ENCODE data around the gene GRM1.

The GRM1 gene

GRCh38 chr6:146271163-146271562 is 242.3 kb downstream of the GRM1 start:
- DNase-seq (ENCODE audit: low read depth in 2 of 2), result peak in 1 of 2 experiments; percentile 19

GRCh38 chr6:146273490-146273889 is 244.6 kb downstream of the GRM1 start:
- DNase-seq (ENCODE audit: low read depth in 2 of 2), result no peak

GRCh38 chr6:146277142-146277541 is 248.3 kb downstream of the GRM1 start:
- no peak for DNase-seq (ENCODE audit: low read depth in 2 of 2)

- no peak for DNase-seq (ENCODE audit: low read depth in 2 of 2)
Measured at GRCh38 chr6:146281651-146282362, 252.9 kb downstream of the GRM1 start.

GRCh38 chr6:146282837-146283236 is 254.0 kb downstream of the GRM1 start:
- DNase-seq (ENCODE audit: low read depth in 2 of 2), result no peak

- DNase-seq (ENCODE audit: low read depth in 2 of 2), result no peak
Measured at GRCh38 chr6:146284311-146284710, 255.4 kb downstream of the GRM1 start.

DNA sequence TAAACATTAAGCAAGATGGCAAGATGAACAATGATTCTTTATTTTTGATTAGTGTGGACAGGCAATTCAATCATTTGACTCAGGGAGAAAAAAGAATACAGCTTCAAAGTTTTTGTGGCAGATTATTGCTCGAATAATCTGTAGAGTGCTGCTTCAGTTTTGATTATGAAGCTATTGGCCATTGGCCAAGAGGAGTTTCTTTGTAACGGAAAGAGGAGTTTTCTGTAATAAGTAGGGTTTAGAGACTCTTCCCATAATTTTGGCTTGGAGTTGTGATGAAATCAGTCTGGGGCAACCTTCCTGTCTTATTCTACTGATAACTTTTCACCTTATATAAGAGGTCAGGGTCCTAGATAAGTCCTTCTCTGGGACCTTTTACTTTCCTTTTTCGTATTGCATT is 258.1 kb downstream of the GRM1 start:
- no peak for DNase-seq (ENCODE audit: low read depth in 2 of 2)

- peak; percentile 52 to 60 for DNase-seq (ENCODE audit: low read depth in 2 of 2)
Measured at GRCh38 chr6:146287691-146288369, 259.0 kb downstream of the GRM1 start.

DNA sequence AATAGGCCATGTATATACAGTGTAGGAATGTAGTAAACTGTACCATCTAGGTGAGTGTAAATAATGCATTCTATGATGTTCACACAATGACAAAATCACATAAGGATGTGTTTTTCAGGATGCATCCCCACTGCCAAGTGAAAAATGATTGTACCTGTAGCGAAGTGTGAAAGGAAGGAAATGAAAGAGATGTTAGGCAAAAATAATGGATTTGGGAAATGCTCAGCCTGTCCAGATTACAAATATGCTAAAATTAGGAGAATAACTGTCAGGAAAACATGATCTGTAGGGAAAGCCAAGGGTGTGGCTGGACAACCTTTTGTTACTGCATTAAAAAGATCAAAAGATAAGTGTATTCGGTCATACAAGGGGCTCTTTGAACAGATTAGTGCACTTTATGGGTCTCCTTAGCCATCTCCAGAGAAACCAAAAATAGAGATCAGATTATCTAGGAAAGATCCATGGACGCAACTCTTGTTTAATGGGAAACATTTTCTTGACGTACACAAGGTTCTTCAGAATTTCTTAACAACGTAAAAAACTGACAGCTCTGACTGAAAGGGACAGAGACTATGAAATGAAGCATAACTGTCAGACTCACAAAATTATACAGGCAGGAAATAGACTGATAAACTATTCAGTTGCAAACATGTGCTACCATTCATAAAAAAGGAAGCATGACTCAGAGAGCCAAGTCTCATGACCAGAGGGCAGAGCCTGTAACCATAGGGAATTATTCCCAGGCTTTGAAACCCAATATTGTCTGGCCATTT is 261.1 kb downstream of the GRM1 start:
- peak; percentile 58 to 61 for DNase-seq (ENCODE audit: low read depth in 2 of 2)

- DNase-seq (ENCODE audit: low read depth in 2 of 2), result no peak
Measured at GRCh38 chr6:146290589-146290901, 261.7 kb downstream of the GRM1 start.

GRCh38 chr6:146292506-146292905 is 263.6 kb downstream of the GRM1 start:
- DNase-seq (ENCODE audit: low read depth in 2 of 2), result no peak

DNA sequence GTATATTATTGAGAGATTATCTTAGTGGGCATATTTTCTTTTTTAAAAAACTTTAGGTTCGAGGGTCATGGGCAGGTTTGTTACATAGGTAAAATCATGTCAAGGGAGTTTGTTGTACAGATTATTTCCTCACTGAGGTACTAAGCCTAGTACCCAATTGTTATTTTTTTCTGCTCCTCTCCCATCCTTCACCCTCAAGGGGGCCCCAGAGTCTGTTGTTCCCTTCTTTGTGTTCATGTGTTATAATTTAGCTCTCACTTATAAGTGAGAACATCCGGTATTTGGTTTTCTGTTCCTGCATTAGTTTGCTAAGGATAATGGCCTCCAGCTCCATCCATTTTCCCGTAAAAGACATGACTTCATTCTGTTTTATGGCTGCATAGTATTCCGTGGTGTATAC is 266.8 kb downstream of the GRM1 start:
- no peak for DNase-seq (ENCODE audit: low read depth in 2 of 2)

DNA sequence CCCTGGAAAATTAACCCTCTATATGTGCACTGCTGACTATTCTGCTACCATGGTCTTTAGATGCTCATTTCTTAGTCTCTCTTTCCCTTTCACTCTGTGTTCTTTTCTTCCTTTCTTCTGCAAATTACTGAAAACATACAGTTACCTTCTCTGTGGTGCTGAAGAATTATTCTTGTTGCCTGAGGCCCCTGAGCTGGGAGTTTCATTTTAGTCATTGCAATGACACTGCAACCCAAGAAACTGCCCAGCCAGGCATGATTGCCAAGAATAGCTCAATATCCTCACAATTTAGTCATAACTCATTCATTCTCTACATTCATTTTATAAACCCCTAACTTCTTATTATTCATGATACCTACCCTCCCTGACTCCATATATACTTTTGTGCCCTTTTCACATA is 269.0 kb downstream of the GRM1 start:
- no peak for DNase-seq (ENCODE audit: low read depth in 2 of 2)

DNA sequence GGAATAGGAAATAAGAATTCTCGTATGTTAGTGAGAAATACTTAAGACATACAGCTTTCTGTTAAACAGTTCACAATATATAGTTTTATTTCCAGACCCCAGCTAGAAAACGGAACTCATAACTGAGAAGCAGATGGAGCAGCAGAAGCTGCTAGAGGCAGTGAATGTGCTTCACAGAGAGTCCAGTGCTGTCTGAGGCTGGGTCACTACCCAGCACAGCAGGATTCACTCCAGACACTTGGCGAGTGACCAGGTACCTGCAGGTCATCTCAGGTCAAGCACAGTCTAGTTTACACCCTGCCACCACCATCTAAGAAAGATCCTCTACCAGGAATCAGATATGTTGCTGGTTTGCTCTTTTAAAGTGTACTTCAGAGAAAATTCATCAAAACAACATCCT is 271.7 kb downstream of the GRM1 start:
- no peak for DNase-seq (ENCODE audit: low read depth in 2 of 2)

DNA sequence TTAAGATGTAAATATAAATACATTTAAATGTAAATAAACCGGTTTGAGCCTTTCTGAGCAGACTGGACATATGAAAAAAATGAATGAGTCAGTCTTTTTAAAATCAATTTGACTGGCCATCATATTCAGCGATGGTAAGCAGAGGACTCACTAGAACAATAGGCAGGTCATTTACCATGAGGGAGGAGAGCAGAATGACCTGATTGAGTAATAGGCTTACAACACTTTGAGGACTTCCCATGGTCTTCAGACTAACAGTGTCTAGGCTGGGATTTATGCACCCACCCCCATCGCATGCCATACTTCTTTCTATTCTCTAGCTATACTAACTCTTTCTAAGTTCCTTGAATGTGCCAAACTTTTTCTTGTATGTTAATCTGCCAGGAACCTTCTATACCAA is 272.9 kb downstream of the GRM1 start:
- no peak for DNase-seq (ENCODE audit: low read depth in 2 of 2)

GRCh38 chr6:146302994-146303393 is 274.1 kb downstream of the GRM1 start:
- no peak for DNase-seq (ENCODE audit: low read depth in 2 of 2)

DNA sequence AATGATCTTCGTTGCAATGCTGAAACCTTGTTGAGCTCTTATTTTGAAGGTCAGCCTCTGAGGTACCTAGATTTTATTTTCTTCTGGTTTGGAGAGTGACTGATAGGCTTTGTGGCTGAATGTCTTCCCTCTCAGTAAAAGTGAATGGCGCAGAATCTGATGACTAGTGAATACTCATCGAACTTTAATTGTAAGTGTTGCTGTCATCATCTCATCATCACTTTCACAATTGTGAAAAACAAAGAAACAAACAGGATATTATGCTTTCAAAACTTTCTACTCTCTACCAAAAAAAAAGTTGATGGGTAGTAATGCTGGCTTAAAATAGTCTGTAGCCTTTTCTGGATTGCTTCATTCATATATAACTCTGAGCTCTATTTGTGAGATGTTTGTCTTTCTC is 275.3 kb downstream of the GRM1 start:
- no peak for DNase-seq (ENCODE audit: low read depth in 2 of 2)

GRCh38 chr6:146305092-146305491 is 276.2 kb downstream of the GRM1 start:
- no peak for DNase-seq (ENCODE audit: low read depth in 2 of 2)

DNA sequence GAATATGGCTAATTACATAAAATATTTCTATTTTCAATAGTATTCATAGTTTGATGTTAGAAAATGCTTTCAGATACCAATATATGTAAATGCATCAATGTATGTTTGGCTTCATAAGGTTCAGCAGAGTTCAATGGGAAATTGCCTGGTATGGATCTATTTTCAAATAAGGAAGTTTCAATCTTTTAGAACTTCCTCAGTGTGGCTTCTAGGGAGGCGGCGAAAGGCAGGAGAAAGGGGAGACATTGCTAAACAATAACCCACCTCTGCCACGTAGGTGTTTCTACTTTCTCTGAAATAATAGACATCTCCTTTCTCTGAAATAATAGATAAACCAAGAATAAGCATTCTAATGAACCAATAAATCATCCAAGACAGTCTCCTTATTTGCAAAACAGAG is 277.1 kb downstream of the GRM1 start:
- DNase-seq (ENCODE audit: low read depth in 2 of 2), result no peak

GRCh38 chr6:146310628-146311027 is 281.8 kb downstream of the GRM1 start:
- no peak for DNase-seq (ENCODE audit: low read depth in 2 of 2)

DNA sequence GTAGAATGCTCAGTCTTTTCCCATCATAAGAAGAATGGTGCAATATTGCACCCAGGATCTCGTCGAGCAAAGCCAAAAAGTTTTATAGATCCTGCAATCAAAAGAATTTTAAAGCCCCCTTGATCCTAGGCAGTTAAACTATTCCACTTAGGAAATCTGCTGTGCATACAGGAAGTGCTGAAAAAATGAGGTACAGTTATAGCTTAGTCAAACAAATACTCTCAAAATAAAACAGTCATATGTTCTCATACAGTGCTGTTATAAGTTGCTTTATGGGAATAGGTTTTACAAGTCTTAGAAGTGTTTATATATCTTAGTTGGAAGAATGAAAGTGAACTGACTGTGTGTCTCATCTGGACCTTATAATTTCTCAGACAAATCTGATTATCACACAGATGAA is 282.2 kb downstream of the GRM1 start:
- DNase-seq (ENCODE audit: low read depth in 2 of 2), result no peak

DNA sequence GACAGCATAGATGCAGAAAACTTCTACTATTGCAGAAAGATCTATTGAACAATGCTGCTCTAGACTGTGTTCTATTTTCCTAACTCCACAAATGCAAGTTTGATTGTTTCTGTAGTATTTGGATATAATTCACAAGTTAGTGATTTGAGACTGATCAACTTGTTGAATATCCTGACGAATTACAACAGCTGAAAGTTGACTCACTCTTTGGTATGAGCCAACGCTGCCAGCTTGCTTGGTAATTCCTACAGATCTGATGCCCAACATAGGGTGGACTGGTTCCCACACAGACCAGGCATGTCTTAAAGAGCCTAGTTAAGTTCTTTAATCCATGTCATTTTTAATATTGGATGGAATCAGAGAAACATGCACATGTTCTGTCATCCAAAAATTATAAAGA is 283.7 kb downstream of the GRM1 start:
- DNase-seq (ENCODE audit: low read depth in 2 of 2), result no peak
